Fibroblast of mammary gland (primary cell): ENCODE measurements around the gene ODAD3.
"Not testable (repeated sequence)": the region's sequence is repeated elsewhere in the genome, so short reads cannot be mapped to it uniquely, and the experiment has no call there.

Experiments used
- DNase-seq: peaks from one replicate; pipeline ENCODE4 v3.0.0-alpha.2; 2010; ENCODE audit warnings: low read depth
- H3K4me3 ChIP-seq: 2 replicates; pipeline ENCODE4 v1.5.1; 2011; ENCODE audit warnings: low read depth, mild to moderate bottlenecking, low read length, moderate library complexity; ENCODE audit not compliant: control insufficient read depth
- CTCF ChIP-seq: conservative IDR thresholded peaks from 2 replicates; pipeline ENCODE4 v1.5.1; 2011; ENCODE audit warnings: low read depth, low read length, inconsistent platforms; ENCODE audit not compliant: control insufficient read depth, insufficient read depth

ODAD3 gene

GRCh38 chr19:11382898-11383705 is 51.8 kb downstream of the ODAD3 start:
- no peak for DNase-seq
- H3K4me3 ChIP-seq: no peak overlapping the region
- TF ChIP-seq CTCF: peak; percentile 50

- peak overlapping the region; percentile 74 for H3K4me3 ChIP-seq
- peak; percentile 49 for TF ChIP-seq CTCF
- peak; percentile 93 for DNase-seq
These were observed 54.0 kb downstream of the ODAD3 start for GRCh38 chr19:11380653-11381537.

- no peak for DNase-seq
- H3K4me3 ChIP-seq: peak overlapping the region; percentile 74
- no peak for TF ChIP-seq CTCF
These were observed 55.0 kb downstream of the ODAD3 start for GRCh38 chr19:11379857-11380350.

GRCh38 chr19:11379269-11379845 is 55.6 kb downstream of the ODAD3 start:
- not testable (repeated sequence) for DNase-seq, H3K4me3 ChIP-seq

DNA sequence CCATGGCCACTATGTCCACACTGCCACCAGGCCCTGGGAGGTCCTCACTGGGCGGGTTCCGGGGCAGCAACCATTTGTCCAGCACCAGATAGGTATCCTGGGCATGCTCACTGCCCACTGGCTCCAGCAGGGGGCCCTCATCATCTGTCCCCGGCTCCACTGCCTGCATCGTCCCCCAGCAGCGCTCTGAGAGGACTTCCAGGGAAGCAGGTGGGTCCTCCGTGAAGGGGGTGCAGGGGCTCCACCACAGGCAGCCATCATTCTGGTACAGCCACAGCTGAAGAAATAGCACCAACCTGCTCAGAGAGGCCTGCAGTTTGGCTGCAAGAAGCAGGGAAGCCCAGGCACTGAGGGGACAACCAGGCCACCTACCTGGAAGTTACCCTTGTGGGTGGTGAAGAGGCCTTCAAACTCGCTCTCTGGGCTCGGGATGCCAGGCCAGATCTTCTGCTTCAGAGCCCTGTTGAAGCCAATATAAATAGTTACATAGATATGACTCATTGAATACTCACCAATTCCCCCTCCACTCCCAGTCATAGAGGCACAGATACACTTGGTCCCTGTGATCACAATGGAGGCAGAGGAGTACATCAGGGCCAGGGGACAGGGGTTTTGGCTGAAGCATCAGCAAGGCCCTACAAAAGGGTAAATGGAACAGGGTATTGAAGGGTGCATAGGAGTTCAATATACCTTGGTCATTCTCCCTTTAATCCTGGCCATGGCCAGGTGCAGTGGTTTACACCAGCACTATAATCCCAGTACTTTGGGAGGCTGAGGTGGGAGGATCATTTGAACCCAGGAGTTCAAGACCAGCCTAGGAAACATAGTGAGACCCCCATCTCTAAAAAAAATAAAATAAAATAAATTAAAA is 56.4 kb downstream of the ODAD3 start:
- peak; percentile 90 for DNase-seq
- TF ChIP-seq CTCF: peak; percentile 9
- no peak overlapping the region for H3K4me3 ChIP-seq

GRCh38 chr19:11377756-11378155 is 57.2 kb downstream of the ODAD3 start:
- no peak for TF ChIP-seq CTCF
- DNase-seq: peak; percentile 65
- H3K4me3 ChIP-seq: no peak overlapping the region
